Thyroid gland (tissue), 4 donors: Measurements from ENCODE around the gene LENG9.

ENCODE experiments used
- POLR2A ChIP-seq, 2 donors: fragments of 450-650 bp; IDR thresholded peaks; one replicate each; pipeline ENCODE4 v1.6.1; 2017; ENCODE audit warnings: antibody characterized with exemption in 2 of 2, mild to moderate bottlenecking in 2 of 2, moderate library complexity in 1 of 2
- TF ChIP-seq, protein P1 (sequence below), 6 experiments: fragments of 200-600 bp in 3 of 6; fragments of 450-650 bp in 3 of 6; sonication (generic) in 3 of 6; IDR thresholded peaks; one replicate each; pipeline ENCODE4 v1.5.1; 2016 to 2019; ENCODE audit warnings: antibody characterized with exemption in 6 of 6, mild to moderate bottlenecking in 2 of 6, inconsistent platforms in 1 of 6, moderate library complexity in 1 of 6

DNA sequence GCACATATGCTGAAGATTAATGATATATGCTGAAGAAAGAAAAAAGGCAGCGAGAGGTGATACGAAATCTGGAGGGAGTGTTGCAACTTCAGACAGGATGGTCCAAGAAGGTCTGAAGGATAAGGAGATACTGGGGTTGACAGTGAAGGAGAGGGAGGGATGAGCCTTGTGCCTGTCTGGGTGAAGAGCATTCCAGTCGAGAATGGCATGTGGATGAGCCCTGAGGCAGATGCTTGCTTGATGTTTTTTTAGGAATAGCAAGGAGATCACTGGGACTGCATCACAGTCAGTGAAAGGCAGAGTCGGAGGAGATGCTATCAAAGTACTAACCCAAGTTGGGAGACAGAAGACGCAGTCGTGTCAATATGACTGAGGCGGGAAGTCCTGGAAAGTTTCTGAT, 25.8 kb upstream of the LENG9 start:
- TF ChIP-seq, protein P1, sequence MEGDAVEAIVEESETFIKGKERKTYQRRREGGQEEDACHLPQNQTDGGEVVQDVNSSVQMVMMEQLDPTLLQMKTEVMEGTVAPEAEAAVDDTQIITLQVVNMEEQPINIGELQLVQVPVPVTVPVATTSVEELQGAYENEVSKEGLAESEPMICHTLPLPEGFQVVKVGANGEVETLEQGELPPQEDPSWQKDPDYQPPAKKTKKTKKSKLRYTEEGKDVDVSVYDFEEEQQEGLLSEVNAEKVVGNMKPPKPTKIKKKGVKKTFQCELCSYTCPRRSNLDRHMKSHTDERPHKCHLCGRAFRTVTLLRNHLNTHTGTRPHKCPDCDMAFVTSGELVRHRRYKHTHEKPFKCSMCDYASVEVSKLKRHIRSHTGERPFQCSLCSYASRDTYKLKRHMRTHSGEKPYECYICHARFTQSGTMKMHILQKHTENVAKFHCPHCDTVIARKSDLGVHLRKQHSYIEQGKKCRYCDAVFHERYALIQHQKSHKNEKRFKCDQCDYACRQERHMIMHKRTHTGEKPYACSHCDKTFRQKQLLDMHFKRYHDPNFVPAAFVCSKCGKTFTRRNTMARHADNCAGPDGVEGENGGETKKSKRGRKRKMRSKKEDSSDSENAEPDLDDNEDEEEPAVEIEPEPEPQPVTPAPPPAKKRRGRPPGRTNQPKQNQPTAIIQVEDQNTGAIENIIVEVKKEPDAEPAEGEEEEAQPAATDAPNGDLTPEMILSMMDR (IDR thresholded peaks at IDR 0.05) = no peak
- no peak for TF ChIP-seq POLR2A (IDR thresholded peaks at IDR 0.05)
